NB4 (cell line): ENCODE measurements around the gene TMEM214.

Source experiments
- DNase-seq: peaks from one replicate; pipeline ENCODE4 v3.0.0; 2010; ENCODE audit warnings: low read depth
- H3K4me3 ChIP-seq: one replicate; pipeline ENCODE4 v1.5.1; 2011; ENCODE audit warnings: mild to moderate bottlenecking, low read depth, low read length, moderate library complexity
- CTCF ChIP-seq: IDR thresholded peaks from one replicate; pipeline ENCODE4 v1.5.1; 2012; ENCODE audit warnings: low read depth, low read length
- MAX ChIP-seq: IDR thresholded peaks from 2 replicates; pipeline ENCODE4 v1.6.1; 2011; ENCODE audit warnings: low read depth, low read length
- MYC ChIP-seq: IDR thresholded peaks from 2 replicates; pipeline ENCODE4 v1.6.1; 2011; ENCODE audit warnings: low read depth, low read length
- POLR2A ChIP-seq: IDR thresholded peaks from 2 replicates; pipeline ENCODE4 v1.6.1; 2011; ENCODE audit warnings: mild to moderate bottlenecking; ENCODE audit not compliant: insufficient read length; ENCODE audit errors: extremely low read depth

TMEM214 gene

GRCh38 chr2:27027211-27027651 is 5.5 kb upstream of the TMEM214 start:
- TF ChIP-seq POLR2A (no peak), CTCF (no peak), MAX (no peak), MYC (no peak)
- DNase-seq, result no peak
- no peak overlapping the region for H3K4me3 ChIP-seq

DNA sequence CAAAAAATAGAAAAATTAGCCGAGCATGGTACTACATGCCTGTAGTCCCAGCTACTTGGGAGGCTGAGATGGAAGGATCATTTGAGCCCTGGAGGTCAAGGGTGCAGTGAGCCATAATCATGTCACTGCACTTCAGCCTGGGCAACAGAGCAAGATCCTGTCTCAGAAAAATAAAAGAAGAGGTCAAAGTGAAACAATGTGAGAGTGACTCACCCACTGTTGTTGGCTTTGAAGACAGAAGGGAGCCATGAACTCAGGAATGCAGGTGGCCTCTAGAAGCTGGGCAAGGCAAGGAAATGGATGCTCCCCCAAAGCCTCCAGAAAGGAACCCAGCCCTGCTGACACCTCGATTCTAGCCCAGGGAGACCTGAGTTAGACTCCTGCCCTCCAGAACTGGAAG is 3.7 kb upstream of the TMEM214 start:
- DNase-seq, result no peak
- TF ChIP-seq POLR2A, result no peak
- no peak for TF ChIP-seq MYC
- TF ChIP-seq CTCF, result no peak
- TF ChIP-seq MAX, result no peak
- H3K4me3 ChIP-seq, result no peak overlapping the region

GRCh38 chr2:27033253-27033852 is 588 bp downstream of the TMEM214 start:
- H3K4me3 ChIP-seq, result peak overlapping the region; percentile 94
- no peak for DNase-seq
- no peak for TF ChIP-seq MAX
- no peak for TF ChIP-seq CTCF
- no peak for TF ChIP-seq POLR2A
- TF ChIP-seq MYC, result no peak

GRCh38 chr2:27038012-27038411 is 5.2 kb downstream of the TMEM214 start:
- no peak for TF ChIP-seq POLR2A
- no peak for TF ChIP-seq MYC
- no peak for TF ChIP-seq MAX
- TF ChIP-seq CTCF, result no peak
- H3K4me3 ChIP-seq, result no peak overlapping the region
- no peak for DNase-seq

GRCh38 chr2:27038631-27039339 is 6.0 kb downstream of the TMEM214 start:
- no peak for TF ChIP-seq CTCF
- no peak for TF ChIP-seq POLR2A
- TF ChIP-seq MAX, result no peak
- no peak for TF ChIP-seq MYC
- H3K4me3 ChIP-seq, result no peak overlapping the region
- no peak for DNase-seq
